ENCODE measurements around the gene RNF113A. TPM values are rescaled to one million over a fixed set of nuclear protein-coding genes. Genes with fewer than 3 reads are reported as not detected.
"Not testable (repeated sequence)": the region's sequence is repeated elsewhere in the genome, so short reads cannot be mapped to it uniquely, and the experiment has no call there.

RNF113A gene
- polyA plus RNA-seq, 1 donor: 9.0 TPM

DNA sequence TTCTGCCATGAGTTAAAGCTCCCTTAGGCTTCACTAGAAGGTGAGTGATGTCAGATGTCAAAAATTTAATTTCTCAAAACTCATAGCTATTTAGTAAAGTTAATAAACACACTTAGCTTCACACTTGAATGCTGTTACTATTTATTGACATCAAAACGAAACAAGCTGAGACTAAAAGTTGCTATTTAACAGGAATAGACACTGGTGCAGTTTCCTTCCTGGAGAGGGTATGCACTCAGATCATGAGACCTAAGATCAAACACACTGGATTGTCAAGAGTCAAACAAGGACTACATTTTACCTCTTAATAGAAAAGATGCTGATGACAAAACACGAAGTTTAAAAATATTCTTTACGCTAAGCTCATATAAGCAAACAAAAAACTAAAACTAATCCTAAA is 37.6 kb downstream of the RNF113A start:
- no peak for DNase-seq (ENCODE audit: low read depth)

DNA sequence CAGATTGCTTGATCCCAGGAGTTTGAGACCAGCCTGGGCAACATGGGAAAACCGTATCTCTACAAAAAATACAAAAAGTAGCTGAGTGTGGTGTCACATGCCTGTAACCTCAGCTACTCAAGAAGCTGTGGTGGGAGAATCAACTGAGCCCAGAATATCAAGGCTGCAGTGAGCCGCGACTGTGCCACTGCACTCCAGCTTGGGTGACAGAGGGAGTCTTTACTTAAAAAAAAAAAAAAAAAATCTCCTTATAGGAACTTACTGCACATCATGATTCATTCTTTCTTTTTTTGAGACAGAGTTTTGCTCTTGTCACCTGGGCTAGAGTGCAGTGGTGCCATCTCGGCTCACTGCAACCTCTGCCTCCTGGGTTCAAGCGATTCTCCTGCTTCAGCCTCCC is 43.1 kb downstream of the RNF113A start:
- no peak for DNase-seq (ENCODE audit: low read depth)

- DNase-seq (ENCODE audit: low read depth): no peak
These were observed 45.1 kb downstream of the RNF113A start for GRCh38 chrX:119826399-119826959.

DNA sequence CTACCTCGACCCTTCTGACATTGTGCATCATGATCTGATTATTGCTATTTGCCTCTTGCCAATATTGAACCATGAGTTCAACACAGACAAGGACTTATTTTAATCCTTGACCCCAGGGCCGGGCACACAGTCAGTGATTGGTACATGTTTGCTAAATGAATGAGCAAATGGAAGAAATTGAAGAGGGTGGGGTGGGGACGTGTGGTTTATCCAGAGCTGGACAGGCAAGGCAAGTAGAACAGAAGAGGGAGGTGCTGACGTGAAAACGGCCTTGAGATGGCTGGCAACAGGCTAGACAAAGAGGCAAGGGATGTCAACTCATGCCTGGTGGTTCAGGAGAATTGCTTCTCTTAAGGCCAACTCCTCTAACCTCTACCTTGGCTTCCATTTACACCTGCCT is 47.3 kb downstream of the RNF113A start:
- DNase-seq (ENCODE audit: low read depth): not testable (repeated sequence)

DNA sequence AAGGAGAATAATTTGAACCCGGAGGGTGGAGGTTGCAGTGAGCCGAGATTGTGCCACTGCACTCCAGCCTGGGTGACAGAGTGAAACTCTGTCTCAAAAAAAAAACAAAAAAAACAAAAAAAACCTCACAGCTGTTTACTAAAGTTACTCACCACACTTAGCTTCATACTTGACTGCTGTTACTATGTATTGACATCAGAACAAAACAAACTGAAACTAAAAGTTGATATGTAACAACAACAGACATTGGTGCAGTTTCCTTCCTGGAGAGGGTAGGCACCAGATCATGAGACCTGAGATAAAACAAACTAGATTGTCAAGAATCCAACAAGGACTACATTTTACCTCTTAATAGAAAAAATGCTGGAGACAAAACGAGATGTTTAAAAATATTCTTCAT is 49.8 kb downstream of the RNF113A start:
- peak; percentile 1 for DNase-seq (ENCODE audit: low read depth)

Other genes with a start within 250 kb of the RNF113A start
- gene SEPTIN6, start 178.6 kb downstream of the RNF113A start, polyA plus RNA-seq (ENCODE audit: insufficient read length): 32.1 TPM
- gene SOWAHD, start 113.1 kb downstream of the RNF113A start, polyA plus RNA-seq (ENCODE audit: insufficient read length): 0.47 TPM
- 3,298 TPM for gene RPL39, start 80.1 kb downstream of the RNF113A start, polyA plus RNA-seq (ENCODE audit: insufficient read length)
- 13.5 TPM for gene UPF3B, start 18.8 kb downstream of the RNF113A start, polyA plus RNA-seq (ENCODE audit: insufficient read length)
- 92.8 TPM for gene NDUFA1, start 99 bp upstream of the RNF113A start, polyA plus RNA-seq (ENCODE audit: insufficient read length)
- gene AKAP14, start 24.2 kb upstream of the RNF113A start, polyA plus RNA-seq (ENCODE audit: insufficient read length): not detected
- gene NKAP, start 72.0 kb upstream of the RNF113A start, polyA plus RNA-seq (ENCODE audit: insufficient read length): 9.0 TPM
- not detected for gene RHOXF2B, start 206.0 kb upstream of the RNF113A start, polyA plus RNA-seq (ENCODE audit: insufficient read length)
- gene RHOXF1, start 244.2 kb upstream of the RNF113A start, polyA plus RNA-seq (ENCODE audit: insufficient read length): not detected